IPS-11a (cell line): ENCODE measurements around the gene FRRS1.
"Not testable (repeated sequence)": the region's sequence is repeated elsewhere in the genome, so short reads cannot be mapped to it uniquely, and the experiment has no call there.

Source experiments
- H3K4me3 ChIP-seq: one replicate; pipeline ENCODE4 v1.5.1; 2013; ENCODE audit warnings: low read depth, low read length, control low read depth

The FRRS1 gene

GRCh38 chr1:99768524-99769245, 2.2 kb upstream of the FRRS1 start:
- H3K4me3 ChIP-seq: no peak overlapping the region

- H3K4me3 ChIP-seq: no peak overlapping the region
Observed at GRCh38 chr1:99768104-99768503, 1.7 kb upstream of the FRRS1 start.

- H3K4me3 ChIP-seq: no peak overlapping the region
Observed at GRCh38 chr1:99764909-99765308, 1.5 kb downstream of the FRRS1 start.

GRCh38 chr1:99764439-99764838, 2.0 kb downstream of the FRRS1 start:
- H3K4me3 ChIP-seq: no peak overlapping the region

- H3K4me3 ChIP-seq: no peak overlapping the region
Observed at GRCh38 chr1:99763956-99764355, 2.5 kb downstream of the FRRS1 start.

GRCh38 chr1:99761774-99762173, 4.7 kb downstream of the FRRS1 start:
- no peak overlapping the region for H3K4me3 ChIP-seq

GRCh38 chr1:99759518-99760160, 6.8 kb downstream of the FRRS1 start:
- no peak overlapping the region for H3K4me3 ChIP-seq

GRCh38 chr1:99758686-99759517, 7.5 kb downstream of the FRRS1 start:
- H3K4me3 ChIP-seq: not testable (repeated sequence)

- H3K4me3 ChIP-seq: no peak overlapping the region
Observed at GRCh38 chr1:99758073-99758511, 8.3 kb downstream of the FRRS1 start.

- H3K4me3 ChIP-seq: no peak overlapping the region
Observed at GRCh38 chr1:99756598-99756997, 9.8 kb downstream of the FRRS1 start.

- H3K4me3 ChIP-seq: no peak overlapping the region
Observed at GRCh38 chr1:99755664-99756063, 10.8 kb downstream of the FRRS1 start.

GRCh38 chr1:99754697-99755096, 11.7 kb downstream of the FRRS1 start:
- H3K4me3 ChIP-seq: no peak overlapping the region

GRCh38 chr1:99754055-99754626, 12.3 kb downstream of the FRRS1 start:
- no peak overlapping the region for H3K4me3 ChIP-seq

GRCh38 chr1:99751877-99752504, 14.4 kb downstream of the FRRS1 start:
- no peak overlapping the region for H3K4me3 ChIP-seq

- H3K4me3 ChIP-seq: no peak overlapping the region
Observed at GRCh38 chr1:99749504-99750347, 16.7 kb downstream of the FRRS1 start.

GRCh38 chr1:99748419-99748818, 18.0 kb downstream of the FRRS1 start:
- H3K4me3 ChIP-seq: no peak overlapping the region

GRCh38 chr1:99745684-99746083, 20.8 kb downstream of the FRRS1 start:
- H3K4me3 ChIP-seq: no peak overlapping the region

GRCh38 chr1:99745061-99745460, 21.4 kb downstream of the FRRS1 start:
- no peak overlapping the region for H3K4me3 ChIP-seq

- no peak overlapping the region for H3K4me3 ChIP-seq
Observed at GRCh38 chr1:99740141-99740540, 26.3 kb downstream of the FRRS1 start.

GRCh38 chr1:99738858-99739465, 27.5 kb downstream of the FRRS1 start:
- H3K4me3 ChIP-seq: no peak overlapping the region
